Measurements from ENCODE around the gene ADCK1.

GRCh38 chr14:77889971-77890442 lies 90.1 kb downstream of the ADCK1 start:
- no peak for TF ChIP-seq CTCF (IDR thresholded peaks at IDR 0.05 in 4 of 5, conservative IDR thresholded peaks at IDR 0.05 in 1 of 5)
- TF ChIP-seq POLR2A (IDR thresholded peaks at IDR 0.05), result no peak
